Effector memory CD4-positive, alpha-beta T cell (primary cell): ENCODE measurements around the gene BMP2K.
"Not testable (repeated sequence)": the region's sequence is repeated elsewhere in the genome, so short reads cannot be mapped to it uniquely, and the experiment has no call there.

Source experiments
- DNase-seq, 3 donors: peaks; one replicate each; pipeline ENCODE4 v3.0.0-alpha.2; 2020
- H3K27ac ChIP-seq: 2 replicates; pipeline ENCODE4 v1.7.0; 2013; ENCODE audit warnings: mild to moderate bottlenecking, low read length, moderate library complexity; ENCODE audit not compliant: insufficient read depth, poor library complexity, severe bottlenecking
- H3K27me3 ChIP-seq: replicated peaks from 2 replicates; pipeline ENCODE4 v1.7.0; 2013; ENCODE audit warnings: mild to moderate bottlenecking, low read length; ENCODE audit not compliant: insufficient read depth, control insufficient read depth, poor library complexity, severe bottlenecking
- H3K36me3 ChIP-seq: 2 replicates; pipeline ENCODE4 v1.7.0; 2013; ENCODE audit warnings: mild to moderate bottlenecking, low read length, moderate library complexity; ENCODE audit not compliant: control insufficient read depth, insufficient read depth
- H3K4me1 ChIP-seq: 2 replicates; pipeline ENCODE4 v1.7.0; 2013; ENCODE audit warnings: low read length, mild to moderate bottlenecking; ENCODE audit not compliant: control insufficient read depth, insufficient read depth, poor library complexity, severe bottlenecking
- H3K4me3 ChIP-seq: 2 replicates; pipeline ENCODE4 v1.7.0; 2013; ENCODE audit warnings: low read length, low read depth, mild to moderate bottlenecking; ENCODE audit not compliant: insufficient read depth, poor library complexity, severe bottlenecking
- H3K9me3 ChIP-seq: 2 replicates; pipeline ENCODE4 v1.7.0; 2013; ENCODE audit warnings: mild to moderate bottlenecking, low read length, moderate library complexity; ENCODE audit not compliant: control insufficient read depth

Gene BMP2K

DNA sequence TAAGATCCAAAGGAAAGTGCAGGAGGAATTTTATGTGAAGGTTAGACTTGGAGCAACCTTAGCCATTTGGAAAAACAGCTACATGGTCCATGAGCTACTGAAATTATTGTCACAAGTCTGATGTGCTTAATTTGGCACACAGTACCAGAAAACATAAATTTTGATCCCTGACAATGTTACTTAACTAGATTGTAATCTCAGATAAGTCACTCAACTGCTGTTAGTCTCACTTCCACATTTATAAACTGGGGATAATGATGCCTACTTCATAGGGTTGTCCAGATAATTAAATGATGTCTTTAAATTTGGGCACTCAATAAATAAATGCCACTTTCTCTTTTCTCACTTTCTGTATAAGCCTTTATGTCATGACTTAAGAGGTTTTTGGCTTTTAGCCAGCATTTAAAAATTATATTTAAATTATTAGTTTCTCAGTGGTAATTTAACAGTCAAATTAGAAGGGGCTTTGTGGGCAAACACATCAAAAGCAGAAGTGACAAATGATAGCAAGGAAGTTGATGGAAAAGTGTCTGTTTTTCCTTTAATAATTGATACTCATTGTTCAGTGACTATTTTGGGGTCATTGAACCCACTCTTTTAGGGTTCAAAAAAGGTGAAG lies 104.8 kb downstream of the BMP2K start:
- no peak overlapping the region for H3K4me3 ChIP-seq
- DNase-seq, result no peak
- no peaks in the 10 kb centered on the region for H3K4me1 ChIP-seq
- no peaks in the 10 kb centered on the region for H3K36me3 ChIP-seq
- no peaks in the 10 kb centered on the region for H3K27me3 ChIP-seq
- H3K9me3 ChIP-seq, result no peaks in the 10 kb centered on the region
- H3K27ac ChIP-seq, result no peak overlapping the region

GRCh38 chr4:78885598-78885997 lies 109.4 kb downstream of the BMP2K start:
- Histone ChIP-seq H3K9me3 (no peaks in the 10 kb centered on the region), H3K36me3 (no peaks in the 10 kb centered on the region), H3K27me3 (no peaks in the 10 kb centered on the region), H3K4me1 (no peaks in the 10 kb centered on the region), H3K4me3 (no peak overlapping the region), H3K27ac (no peak overlapping the region)
- DNase-seq, result no peak

DNA sequence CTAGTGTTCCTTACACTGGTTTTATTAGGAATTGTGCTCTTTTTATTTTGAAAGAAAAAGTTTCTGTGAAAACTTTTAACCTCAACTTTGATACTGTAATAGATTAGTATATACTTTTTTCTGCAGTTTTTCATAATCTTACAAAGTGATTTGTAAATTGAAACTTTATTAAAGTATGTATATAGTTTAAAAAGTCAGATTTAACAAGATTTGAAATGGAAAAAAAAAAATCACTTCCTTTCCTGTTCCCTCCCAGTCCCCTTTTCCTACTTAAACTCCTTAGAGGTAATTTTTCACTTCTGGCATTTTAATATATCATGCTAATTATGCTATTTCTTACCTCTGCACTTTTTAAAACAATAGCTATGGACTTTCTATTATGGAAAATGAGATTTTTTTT lies 113.8 kb downstream of the BMP2K start:
- H3K4me1 ChIP-seq, result no peaks in the 10 kb centered on the region
- H3K27me3 ChIP-seq, result no peaks in the 10 kb centered on the region
- H3K9me3 ChIP-seq, result no peaks in the 10 kb centered on the region
- H3K27ac ChIP-seq, result no peak overlapping the region
- no peak for DNase-seq
- no peak overlapping the region for H3K4me3 ChIP-seq
- H3K36me3 ChIP-seq, result no peaks in the 10 kb centered on the region

DNA sequence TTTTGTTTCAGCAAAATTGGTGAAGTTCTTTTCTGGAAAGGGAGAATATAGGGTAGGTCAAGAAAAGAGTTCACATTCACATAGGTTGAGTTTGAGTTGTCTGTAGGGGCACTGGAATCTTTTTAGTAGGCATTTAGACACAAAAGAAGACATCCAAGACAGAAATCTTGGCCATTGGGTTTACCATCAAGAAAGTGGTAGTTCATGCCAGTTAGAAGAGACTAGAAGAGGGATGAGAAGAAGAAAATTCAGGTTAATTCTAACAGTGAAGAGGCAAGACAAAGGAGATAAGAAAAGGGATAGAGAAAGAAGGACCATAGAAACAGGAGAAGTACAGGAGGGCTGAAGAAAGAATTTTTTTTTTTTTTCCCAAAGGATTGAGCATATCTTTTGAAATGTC lies 123.2 kb downstream of the BMP2K start:
- Histone ChIP-seq H3K4me1 (no peaks in the 10 kb centered on the region), H3K4me3 (no peak overlapping the region), H3K27me3 (no peaks in the 10 kb centered on the region), H3K9me3 (no peaks in the 10 kb centered on the region), H3K27ac (no peak overlapping the region), H3K36me3 (no peaks in the 10 kb centered on the region)
- DNase-seq, result no peak

DNA sequence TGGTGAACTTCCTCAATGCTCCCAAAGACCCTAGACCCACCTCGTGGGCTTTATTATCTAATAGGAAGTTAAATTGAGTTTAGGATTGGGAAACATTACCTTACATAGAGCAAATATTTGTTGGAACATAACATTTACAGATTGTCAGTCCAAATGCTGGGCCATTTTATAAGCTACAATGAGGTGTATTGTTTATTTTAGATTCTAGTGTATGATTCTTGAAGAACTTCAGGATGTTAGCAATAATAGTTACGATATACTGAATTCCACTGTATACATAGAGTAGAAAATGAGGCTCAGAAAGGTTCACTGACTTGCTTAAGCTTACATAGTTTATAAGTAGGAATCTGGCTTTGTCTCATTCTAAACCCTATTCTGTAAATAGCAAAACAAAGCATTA lies 125.7 kb downstream of the BMP2K start:
- no peak overlapping the region for H3K27ac ChIP-seq
- no peak for DNase-seq
- no peaks in the 10 kb centered on the region for H3K36me3 ChIP-seq
- no peaks in the 10 kb centered on the region for H3K9me3 ChIP-seq
- no peaks in the 10 kb centered on the region for H3K4me1 ChIP-seq
- no peak overlapping the region for H3K4me3 ChIP-seq
- H3K27me3 ChIP-seq, result no peaks in the 10 kb centered on the region

GRCh38 chr4:78902298-78902697 lies 126.1 kb downstream of the BMP2K start:
- Histone ChIP-seq H3K4me3 (no peak overlapping the region), H3K9me3 (no peaks in the 10 kb centered on the region), H3K36me3 (no peaks in the 10 kb centered on the region), H3K4me1 (no peaks in the 10 kb centered on the region), H3K27me3 (no peaks in the 10 kb centered on the region), H3K27ac (no peak overlapping the region)
- no peak for DNase-seq

GRCh38 chr4:78904143-78904542 lies 128.0 kb downstream of the BMP2K start:
- no peak for DNase-seq

GRCh38 chr4:78907638-78908037 lies 131.5 kb downstream of the BMP2K start:
- DNase-seq, result no peak
- H3K9me3 ChIP-seq, result no peaks in the 10 kb centered on the region
- no peaks in the 10 kb centered on the region for H3K36me3 ChIP-seq
- H3K27me3 ChIP-seq, result no peaks in the 10 kb centered on the region
- no peak overlapping the region for H3K4me3 ChIP-seq
- no peaks in the 10 kb centered on the region for H3K4me1 ChIP-seq
- no peak overlapping the region for H3K27ac ChIP-seq

More at GRCh38 chr4:78904143-78904542, 128.0 kb downstream of the BMP2K start:
- Histone ChIP-seq H3K36me3 (no peaks in the 10 kb centered on the region), H3K4me3 (no peak overlapping the region), H3K27ac (no peak overlapping the region), H3K27me3 (no peaks in the 10 kb centered on the region), H3K4me1 (no peaks in the 10 kb centered on the region), H3K9me3 (no peaks in the 10 kb centered on the region)

GRCh38 chr4:78908974-78909373 lies 132.8 kb downstream of the BMP2K start:
- not testable (repeated sequence) for H3K4me3 ChIP-seq, DNase-seq, H3K4me1 ChIP-seq, H3K27me3 ChIP-seq, H3K27ac ChIP-seq, H3K36me3 ChIP-seq, H3K9me3 ChIP-seq

DNA sequence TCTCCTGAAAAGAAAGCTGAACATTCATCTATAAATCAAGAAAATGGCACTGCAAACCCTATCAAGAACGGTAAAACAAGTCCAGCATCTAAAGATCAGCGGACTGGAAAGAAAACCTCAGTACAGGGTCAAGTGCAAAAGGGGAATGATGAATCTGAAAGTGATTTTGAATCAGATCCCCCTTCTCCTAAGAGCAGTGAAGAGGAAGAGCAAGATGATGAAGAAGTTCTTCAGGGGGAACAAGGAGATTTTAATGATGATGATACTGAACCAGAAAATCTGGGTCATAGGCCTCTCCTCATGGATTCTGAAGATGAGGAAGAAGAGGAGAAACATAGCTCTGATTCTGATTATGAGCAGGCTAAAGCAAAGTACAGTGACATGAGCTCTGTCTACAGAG lies 134.5 kb downstream of the BMP2K start:
- no peaks in the 10 kb centered on the region for H3K9me3 ChIP-seq
- no peak overlapping the region for H3K27ac ChIP-seq
- no peak overlapping the region for H3K4me3 ChIP-seq
- no peak for DNase-seq
- H3K27me3 ChIP-seq, result no peaks in the 10 kb centered on the region
- no peaks in the 10 kb centered on the region for H3K36me3 ChIP-seq
- no peaks in the 10 kb centered on the region for H3K4me1 ChIP-seq
